SK-N-MC (cell line): Measurements from ENCODE around the gene GREB1L.

Source experiments
- DNase-seq: peaks from one replicate; pipeline ENCODE4 v3.0.0-alpha.2; 2011; ENCODE audit warnings: low read depth, low spot score
- H3K27ac ChIP-seq: fragments of 200-600 bp; sonication (generic); 2 replicates; pipeline ENCODE4 v1.5.1; 2016; ENCODE audit warnings: mixed run types
- H3K36me3 ChIP-seq: fragments of 200-600 bp; sonication (generic); 2 replicates; pipeline ENCODE4 v1.6.1; 2017; ENCODE audit warnings: antibody characterized with exemption, low read length, mixed read lengths; ENCODE audit not compliant: insufficient read depth
- H3K4me3 ChIP-seq: fragments of 200-600 bp; sonication (generic); 2 replicates; pipeline ENCODE4 v1.5.1; 2016
- H3K9ac ChIP-seq: fragments of 200-600 bp; sonication (generic); 2 replicates; pipeline ENCODE4 v1.8.0; 2017; ENCODE audit warnings: mixed run types, mixed read lengths; ENCODE audit not compliant: insufficient read length
- H3K9me3 ChIP-seq: fragments of 200-600 bp; sonication (generic); 2 replicates; pipeline ENCODE4 v1.6.1; 2017; ENCODE audit warnings: low read depth, mild to moderate bottlenecking, antibody characterized with exemption, low read length, moderate library complexity, mixed read lengths
- EZH2 ChIP-seq: fragments of 200-600 bp; sonication (generic); IDR thresholded peaks from one replicate; pipeline ENCODE4 v1.6.1; 2017; ENCODE audit warnings: antibody characterized with exemption
- FOXP2 ChIP-seq: optimal IDR thresholded peaks from 2 replicates; pipeline ENCODE3; 2011; ENCODE audit warnings: mild to moderate bottlenecking, moderate library complexity; ENCODE audit not compliant: insufficient read depth; ENCODE audit errors: extremely low read length, control extremely low read depth
- POLR2AphosphoS5 ChIP-seq: IDR thresholded peaks from 2 replicates; pipeline ENCODE4 v1.6.1; 2012; ENCODE audit warnings: mild to moderate bottlenecking, low read depth, low read length, borderline replicate concordance

Gene GREB1L

GRCh38 chr18:21456428-21457178, 214.6 kb downstream of the GREB1L start:
- no peak overlapping the region for H3K9ac ChIP-seq
- H3K9me3 ChIP-seq = no peaks in the 10 kb centered on the region
- H3K36me3 ChIP-seq = no peaks in the 10 kb centered on the region
- TF ChIP-seq FOXP2 (no peak), EZH2 (no peak), POLR2AphosphoS5 (no peak)
- H3K27ac ChIP-seq = no peak overlapping the region
- no peak overlapping the region for H3K4me3 ChIP-seq
- no peak for DNase-seq

- TF ChIP-seq EZH2 (no peak), POLR2AphosphoS5 (no peak), FOXP2 (no peak)
These were observed 215.1 kb downstream of the GREB1L start for GRCh38 chr18:21457179-21457535.

GRCh38 chr18:21458310-21458709, 216.3 kb downstream of the GREB1L start:
- Histone ChIP-seq H3K4me3 (no peak overlapping the region), H3K27ac (no peak overlapping the region), H3K9me3 (no peaks in the 10 kb centered on the region), H3K36me3 (no peaks in the 10 kb centered on the region), H3K9ac (no peak overlapping the region)
- no peak for TF ChIP-seq FOXP2
- no peak for TF ChIP-seq POLR2AphosphoS5
- no peak for TF ChIP-seq EZH2
- DNase-seq = no peak

More at GRCh38 chr18:21457179-21457535, 215.1 kb downstream of the GREB1L start:
- H3K9ac ChIP-seq = no peak overlapping the region
- no peaks in the 10 kb centered on the region for H3K36me3 ChIP-seq
- no peak overlapping the region for H3K4me3 ChIP-seq
- no peak for DNase-seq
- no peaks in the 10 kb centered on the region for H3K9me3 ChIP-seq
- H3K27ac ChIP-seq = no peak overlapping the region

GRCh38 chr18:21458788-21459187, 216.8 kb downstream of the GREB1L start:
- TF ChIP-seq EZH2 = no peak
- TF ChIP-seq FOXP2 = no peak
- no peak for TF ChIP-seq POLR2AphosphoS5
- Histone ChIP-seq H3K4me3 (no peak overlapping the region), H3K27ac (no peak overlapping the region), H3K36me3 (no peaks in the 10 kb centered on the region), H3K9me3 (no peaks in the 10 kb centered on the region), H3K9ac (no peak overlapping the region)
- no peak for DNase-seq

GRCh38 chr18:21459706-21460286, 217.8 kb downstream of the GREB1L start:
- Histone ChIP-seq H3K36me3 (no peaks in the 10 kb centered on the region), H3K27ac (no peak overlapping the region), H3K9me3 (no peaks in the 10 kb centered on the region), H3K4me3 (no peak overlapping the region), H3K9ac (no peak overlapping the region)
- TF ChIP-seq POLR2AphosphoS5 (no peak), FOXP2 (no peak), EZH2 (no peak)
- DNase-seq = no peak

GRCh38 chr18:21461460-21461859, 219.4 kb downstream of the GREB1L start:
- no peak overlapping the region for H3K9ac ChIP-seq
- H3K4me3 ChIP-seq = no peak overlapping the region
- DNase-seq = no peak
- TF ChIP-seq EZH2 = no peak
- TF ChIP-seq FOXP2 = no peak
- TF ChIP-seq POLR2AphosphoS5 = no peak
- H3K36me3 ChIP-seq = no peaks in the 10 kb centered on the region
- H3K9me3 ChIP-seq = no peaks in the 10 kb centered on the region
- H3K27ac ChIP-seq = no peak overlapping the region

GRCh38 chr18:21463718-21464117, 221.7 kb downstream of the GREB1L start:
- DNase-seq = no peak
- no peaks in the 10 kb centered on the region for H3K9me3 ChIP-seq
- H3K36me3 ChIP-seq = no peaks in the 10 kb centered on the region
- TF ChIP-seq FOXP2 (no peak), POLR2AphosphoS5 (no peak), EZH2 (no peak)
- no peak overlapping the region for H3K4me3 ChIP-seq
- H3K27ac ChIP-seq = no peak overlapping the region
- no peak overlapping the region for H3K9ac ChIP-seq

GRCh38 chr18:21468514-21469164, 226.6 kb downstream of the GREB1L start:
- Histone ChIP-seq H3K9me3 (no peaks in the 10 kb centered on the region), H3K27ac (no peak overlapping the region), H3K4me3 (no peak overlapping the region), H3K9ac (no peak overlapping the region), H3K36me3 (no peaks in the 10 kb centered on the region)
- TF ChIP-seq FOXP2 (no peak), EZH2 (no peak), POLR2AphosphoS5 (no peak)
- no peak for DNase-seq

- DNase-seq = no peak
- no peaks in the 10 kb centered on the region for H3K36me3 ChIP-seq
- no peak overlapping the region for H3K4me3 ChIP-seq
- no peak overlapping the region for H3K9ac ChIP-seq
- no peaks in the 10 kb centered on the region for H3K9me3 ChIP-seq
- no peak overlapping the region for H3K27ac ChIP-seq
- TF ChIP-seq POLR2AphosphoS5 (no peak), FOXP2 (no peak), EZH2 (no peak)
These were observed 230.7 kb downstream of the GREB1L start for GRCh38 chr18:21472741-21473140.
